HL-60 (cell line): ENCODE results near the gene LXN.

Source experiments
- POLR2AphosphoS5 ChIP-seq: IDR thresholded peaks from 2 replicates; pipeline ENCODE4 v1.6.1; 2012; ENCODE audit warnings: low read depth
- TF ChIP-seq, protein P1 (sequence below): IDR thresholded peaks from one replicate; pipeline ENCODE4 v1.5.1; 2011; ENCODE audit warnings: low read length, control low read depth, inconsistent platforms; ENCODE audit not compliant: insufficient read depth

GRCh38 chr3:158659454-158660237 lies 12.8 kb downstream of the LXN start:
- TF ChIP-seq, protein P1, sequence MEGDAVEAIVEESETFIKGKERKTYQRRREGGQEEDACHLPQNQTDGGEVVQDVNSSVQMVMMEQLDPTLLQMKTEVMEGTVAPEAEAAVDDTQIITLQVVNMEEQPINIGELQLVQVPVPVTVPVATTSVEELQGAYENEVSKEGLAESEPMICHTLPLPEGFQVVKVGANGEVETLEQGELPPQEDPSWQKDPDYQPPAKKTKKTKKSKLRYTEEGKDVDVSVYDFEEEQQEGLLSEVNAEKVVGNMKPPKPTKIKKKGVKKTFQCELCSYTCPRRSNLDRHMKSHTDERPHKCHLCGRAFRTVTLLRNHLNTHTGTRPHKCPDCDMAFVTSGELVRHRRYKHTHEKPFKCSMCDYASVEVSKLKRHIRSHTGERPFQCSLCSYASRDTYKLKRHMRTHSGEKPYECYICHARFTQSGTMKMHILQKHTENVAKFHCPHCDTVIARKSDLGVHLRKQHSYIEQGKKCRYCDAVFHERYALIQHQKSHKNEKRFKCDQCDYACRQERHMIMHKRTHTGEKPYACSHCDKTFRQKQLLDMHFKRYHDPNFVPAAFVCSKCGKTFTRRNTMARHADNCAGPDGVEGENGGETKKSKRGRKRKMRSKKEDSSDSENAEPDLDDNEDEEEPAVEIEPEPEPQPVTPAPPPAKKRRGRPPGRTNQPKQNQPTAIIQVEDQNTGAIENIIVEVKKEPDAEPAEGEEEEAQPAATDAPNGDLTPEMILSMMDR, result peak; percentile 63
- no peak for TF ChIP-seq POLR2AphosphoS5
